Pericardium fibroblast (primary cell): Measurements from ENCODE around the gene GLDC. TPM values are rescaled to one million over a fixed set of nuclear protein-coding genes. Genes with fewer than 3 reads are reported as not detected.

Experiments used
- total RNA-seq: library from RNA; depleted of rRNA; stranded (reverse); fragments of >200 nt; gene quantifications from 2 replicates; pipeline ENCODE4 v1.2.3, GENCODE V29; 2015

The GLDC gene
- 0.51 and 3.5 TPM in 2 replicates for total RNA-seq

DNA sequence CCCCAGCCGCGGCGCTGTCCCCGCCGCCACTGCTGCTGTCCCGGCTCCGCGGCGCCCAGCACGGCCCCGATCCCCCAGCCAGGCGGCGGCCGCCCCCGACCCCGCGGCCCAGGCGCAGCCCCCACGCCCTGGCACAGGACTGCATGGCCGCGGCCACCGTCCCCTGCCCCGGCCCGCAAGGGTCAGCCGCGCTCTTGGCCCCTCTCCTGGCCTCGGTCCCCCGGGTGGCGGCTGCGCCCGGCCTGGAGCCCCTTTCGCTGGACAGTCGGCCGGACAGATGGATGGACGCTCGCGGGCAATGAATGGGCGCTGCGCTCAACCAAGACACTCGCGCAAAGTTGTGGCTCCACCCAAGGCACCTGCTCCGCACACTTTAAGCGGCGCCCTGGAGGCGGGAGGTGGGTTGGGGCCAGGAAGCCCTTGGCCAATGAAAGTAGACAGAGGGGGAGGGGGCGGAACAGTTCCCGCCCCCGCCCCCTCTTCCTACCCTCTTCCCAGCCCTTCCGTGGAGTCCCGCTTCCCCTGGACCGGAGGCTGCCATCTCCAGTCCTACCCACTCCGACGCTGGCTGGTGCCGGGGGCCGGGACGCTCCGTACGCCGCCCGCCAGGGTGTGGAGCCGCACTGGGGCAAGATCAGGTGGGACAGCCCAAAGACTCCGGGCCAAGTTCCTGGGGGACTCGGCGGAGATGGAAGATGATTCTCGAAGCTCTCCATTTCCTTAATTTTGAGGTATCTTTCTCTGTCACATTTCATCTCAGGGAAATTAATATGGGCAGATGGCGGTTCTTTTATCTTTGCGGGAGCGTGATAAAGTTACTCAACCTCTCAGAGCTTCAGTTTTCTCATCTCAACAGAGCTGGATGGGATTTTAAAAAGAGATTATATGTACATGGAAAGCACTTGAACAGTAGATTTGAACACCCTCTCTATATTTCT, at the start of gene GLDC:
Gene GLDC (minus strand): TSS at position 375 of the 938 bp plus-strand sequence. CDS start 230 bp downstream, at position 145.

Other genes with a start within 250 kb of the GLDC start
- 21.3 and 31.4 TPM in 2 replicates for gene UHRF2, start 232.5 kb downstream of the GLDC start, total RNA-seq
- 10.0 and 12.8 TPM in 2 replicates for gene KDM4C, start 112.2 kb upstream of the GLDC start, total RNA-seq